BLaER1 treated with 17β-estradiol and CSF1 and Interleukin-3, amounts not matched to agents 10 nM and 100 nM (cell line): Measurements from ENCODE around the gene FCHSD2.
A peak's percentile ranks its signal among the peaks of the same experiment; 100 is the strongest.

Experiments
- H3K27ac ChIP-seq, 11 experiments: shearing (Covaris generic); formaldehyde crosslinking; 2 replicates each; pipeline ENCODE4 v1.8.1; 2022
- H3K27me3 ChIP-seq, 11 experiments: shearing (Covaris generic); formaldehyde crosslinking; 2 replicates each; pipeline ENCODE4 v1.8.1; 2022
- H3K36me3 ChIP-seq, 11 experiments: shearing (Covaris generic); formaldehyde crosslinking; 2 replicates each; pipeline ENCODE4 v1.8.1; 2022
- H3K4me1 ChIP-seq, 10 experiments: shearing (Covaris generic); formaldehyde crosslinking; 2 replicates each; pipeline ENCODE4 v1.8.1; 2022
- H3K4me2 ChIP-seq, 11 experiments: shearing (Covaris generic); formaldehyde crosslinking; 2 replicates each; pipeline ENCODE4 v1.8.1; 2022
- H3K4me3 ChIP-seq, 10 experiments: shearing (Covaris generic); formaldehyde crosslinking; 2 replicates each; pipeline ENCODE4 v1.8.1; 2022
- H3K9ac ChIP-seq, 11 experiments: shearing (Covaris generic); formaldehyde crosslinking; 2 replicates each; pipeline ENCODE4 v1.8.1; 2022
- H3K9me3 ChIP-seq, 11 experiments: shearing (Covaris generic); formaldehyde crosslinking; replicated peaks in 1 of 11; 2 replicates each; pipeline ENCODE4 v1.8.1; 2022
- H4K20me1 ChIP-seq, 11 experiments: shearing (Covaris generic); formaldehyde crosslinking; 2 replicates each; pipeline ENCODE4 v1.8.1; 2022
- Cebpa-rat ChIP-seq, 11 experiments: shearing (Covaris generic); IDR thresholded peaks; 2 replicates each; pipeline ENCODE4 v1.8.1; 2022

FCHSD2 gene

DNA sequence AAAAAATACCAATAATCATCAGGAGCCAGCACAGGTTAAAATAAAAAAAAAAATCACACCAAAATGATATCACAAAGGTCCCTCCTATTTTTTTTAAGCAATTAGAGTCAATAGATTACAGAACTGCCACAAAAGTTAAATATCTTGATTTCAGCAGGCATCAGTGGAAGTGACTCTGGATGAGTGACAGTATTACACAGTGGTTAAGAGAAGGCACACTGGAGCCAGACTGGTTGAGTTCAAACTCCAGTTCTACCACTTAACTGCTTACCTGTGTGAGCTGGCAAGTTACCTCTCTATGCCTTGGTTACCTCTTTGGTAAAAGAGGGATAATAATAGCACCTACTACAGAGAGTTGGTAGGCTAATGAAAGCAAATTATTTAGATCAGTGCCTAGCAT is 179.4 kb downstream of the FCHSD2 start:
- Histone ChIP-seq H3K27ac (no peak overlapping the region), H3K27me3 (no peaks in the 10 kb centered on the region), H4K20me1 (no peaks in the 10 kb centered on the region), H3K9me3 (peaks cover 4 to 23% (median 16%) of the 10 kb centered on the region in 11 experiments; a peak in 19 of 22 replicates), H3K36me3 (peaks cover 38 to 99% (median 55%) of the 10 kb centered on the region in 11 experiments), H3K4me2 (peak overlapping the region in 1 of 11 experiments; percentile 1; a peak in 1 of 22 replicates), H3K4me1 (peaks cover 0 to 34% (median 5%) of the 10 kb centered on the region in 10 experiments; a peak in 10 of 20 replicates), H3K9ac (no peak overlapping the region), H3K4me3 (no peak overlapping the region)
- no peak for TF ChIP-seq Cebpa-rat (IDR thresholded peaks at IDR 0.05)

- Histone ChIP-seq H3K4me2 (no peak overlapping the region), H3K36me3 (peaks cover 37 to 97% (median 54%) of the 10 kb centered on the region in 11 experiments)
These were observed 180.0 kb downstream of the FCHSD2 start for GRCh38 chr11:72962084-72962483.

GRCh38 chr11:72959998-72960731 is 182.0 kb downstream of the FCHSD2 start:
- peaks cover 28 to 91% (median 41%) of the 10 kb centered on the region in 11 experiments for H3K36me3 ChIP-seq
- H3K9me3 ChIP-seq = peaks cover 0 to 8% (median 3%) of the 10 kb centered on the region in 11 experiments; a peak in 5 of 22 replicates
- H3K27ac ChIP-seq = no peak overlapping the region; a peak in 1 of 22 replicates
- no peak overlapping the region for H3K4me2 ChIP-seq
- peaks cover 0 to 35% (median 0%) of the 10 kb centered on the region in 10 experiments; a peak in 5 of 20 replicates for H3K4me1 ChIP-seq
- no peaks in the 10 kb centered on the region for H3K27me3 ChIP-seq
- no peaks in the 10 kb centered on the region for H4K20me1 ChIP-seq
- no peak for TF ChIP-seq Cebpa-rat (IDR thresholded peaks at IDR 0.05)
- H3K9ac ChIP-seq = no peak overlapping the region
- H3K4me3 ChIP-seq = no peak overlapping the region

More at GRCh38 chr11:72962084-72962483, 180.0 kb downstream of the FCHSD2 start:
- peaks cover 0 to 34% (median 5%) of the 10 kb centered on the region in 10 experiments; a peak in 10 of 20 replicates for H3K4me1 ChIP-seq
- no peak overlapping the region for H3K4me3 ChIP-seq
- H4K20me1 ChIP-seq = no peaks in the 10 kb centered on the region
- H3K27me3 ChIP-seq = no peaks in the 10 kb centered on the region
- TF ChIP-seq Cebpa-rat (IDR thresholded peaks at IDR 0.05) = peak in 2 of 11 experiments; percentile 56 to 58; a peak in 2 of 22 replicates
- H3K27ac ChIP-seq = 0 out of 22 replicates have a peak overlapping the region, but pooled peaks of 1 of the 11 experiments have one; percentile 21
- peaks cover 6 to 16% (median 11%) of the 10 kb centered on the region in 11 experiments; a peak in 18 of 22 replicates for H3K9me3 ChIP-seq
- H3K9ac ChIP-seq = no peak overlapping the region

GRCh38 chr11:72958791-72959190 is 183.3 kb downstream of the FCHSD2 start:
- Histone ChIP-seq H3K9me3 (peaks cover 0 to 8% (median 3%) of the 10 kb centered on the region in 11 experiments; a peak in 5 of 22 replicates), H3K36me3 (peaks cover 21 to 91% (median 33%) of the 10 kb centered on the region in 11 experiments), H3K27ac (no peak overlapping the region), H4K20me1 (0 out of 22 replicates have a peak, but pooled peaks cover 0 to 5% (median 0%) of the 10 kb centered on the region in 11 experiments), H3K27me3 (no peaks in the 10 kb centered on the region), H3K4me1 (peaks cover 0 to 37% (median 0%) of the 10 kb centered on the region in 10 experiments; a peak in 5 of 20 replicates), H3K9ac (no peak overlapping the region), H3K4me3 (no peak overlapping the region), H3K4me2 (no peak overlapping the region)
- no peak for TF ChIP-seq Cebpa-rat (IDR thresholded peaks at IDR 0.05)

DNA sequence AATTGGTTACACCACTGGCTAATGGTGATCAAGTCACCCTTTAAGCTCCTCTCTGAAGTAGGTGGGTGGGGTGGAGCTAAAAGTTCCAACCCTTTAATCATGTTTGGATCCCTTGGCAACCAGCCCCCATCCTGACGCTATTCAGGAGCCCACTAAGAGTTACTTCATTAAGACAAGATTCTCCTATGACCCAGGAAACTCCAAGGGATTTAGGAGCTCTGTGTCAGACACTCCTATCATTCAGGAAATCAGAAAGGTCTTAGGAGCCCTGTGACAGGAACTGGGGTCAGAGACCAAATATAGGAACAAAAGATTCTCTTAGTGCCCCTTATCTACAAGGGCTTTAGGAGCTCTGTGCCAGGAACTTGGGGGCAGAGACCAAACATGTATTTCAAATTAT is 186.7 kb downstream of the FCHSD2 start:
- Histone ChIP-seq H3K36me3 (peaks cover 16 to 82% (median 26%) of the 10 kb centered on the region in 11 experiments; a peak in 21 of 22 replicates), H3K4me1 (peaks cover 0 to 52% (median 8%) of the 10 kb centered on the region in 10 experiments; a peak in 13 of 20 replicates), H3K4me3 (no peak overlapping the region), H4K20me1 (peaks cover 0 to 15% (median 0%) of the 10 kb centered on the region in 11 experiments; a peak in 2 of 22 replicates), H3K27ac (peak overlapping the region in 1 of 11 experiments; percentile 34; a peak in 1 of 22 replicates), H3K9ac (no peak overlapping the region), H3K9me3 (peaks cover 0 to 8% (median 3%) of the 10 kb centered on the region in 11 experiments; a peak in 5 of 22 replicates), H3K4me2 (peak overlapping the region in 2 of 11 experiments; percentile 17 to 44; a peak in 3 of 22 replicates), H3K27me3 (no peaks in the 10 kb centered on the region)
- TF ChIP-seq Cebpa-rat (IDR thresholded peaks at IDR 0.05) = no peak

- H3K9me3 ChIP-seq = peaks cover 0 to 8% (median 3%) of the 10 kb centered on the region in 11 experiments; a peak in 5 of 22 replicates
- peak overlapping the region in 1 of 11 experiments; percentile 44; a peak in 2 of 22 replicates for H3K4me2 ChIP-seq
- peaks cover 11 to 82% (median 20%) of the 10 kb centered on the region in 11 experiments; a peak in 21 of 22 replicates for H3K36me3 ChIP-seq
- no peak overlapping the region for H3K9ac ChIP-seq
- H3K4me1 ChIP-seq = peaks cover 0 to 53% (median 8%) of the 10 kb centered on the region in 10 experiments; a peak in 13 of 20 replicates
- peaks cover 0 to 15% (median 0%) of the 10 kb centered on the region in 11 experiments; a peak in 2 of 22 replicates for H4K20me1 ChIP-seq
- H3K27me3 ChIP-seq = no peaks in the 10 kb centered on the region
- H3K27ac ChIP-seq = 0 out of 22 replicates have a peak overlapping the region, but pooled peaks of 1 of the 11 experiments have one; percentile 34
- no peak overlapping the region for H3K4me3 ChIP-seq
- no peak for TF ChIP-seq Cebpa-rat (IDR thresholded peaks at IDR 0.05)
These were observed 187.3 kb downstream of the FCHSD2 start for GRCh38 chr11:72954860-72955259.

DNA sequence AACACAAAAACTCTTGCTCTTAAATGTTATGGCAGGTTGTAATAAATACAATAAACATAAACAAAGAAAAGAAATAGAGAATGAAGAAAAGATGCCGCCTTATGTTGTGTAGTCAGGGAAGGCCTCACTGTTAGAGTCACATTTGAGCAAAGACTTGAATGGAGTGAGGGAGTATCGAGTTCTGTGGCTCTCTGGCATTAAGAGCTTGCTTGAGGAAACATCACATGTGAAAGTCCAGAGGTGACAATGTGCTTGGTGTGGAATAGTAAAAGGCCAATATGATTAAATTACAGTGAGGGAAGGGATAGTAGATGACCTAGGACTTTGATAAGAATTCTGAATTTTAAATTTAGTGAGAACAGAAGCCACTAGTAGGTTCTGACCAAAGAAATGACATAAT is 188.5 kb downstream of the FCHSD2 start:
- Histone ChIP-seq H3K27me3 (no peaks in the 10 kb centered on the region), H4K20me1 (peaks cover 0 to 15% (median 0%) of the 10 kb centered on the region in 11 experiments; a peak in 2 of 22 replicates), H3K36me3 (peaks cover 11 to 82% (median 16%) of the 10 kb centered on the region in 11 experiments; a peak in 21 of 22 replicates), H3K27ac (no peak overlapping the region), H3K4me1 (peaks cover 0 to 56% (median 8%) of the 10 kb centered on the region in 10 experiments; a peak in 13 of 20 replicates), H3K9me3 (peaks cover 0 to 8% (median 3%) of the 10 kb centered on the region in 11 experiments; a peak in 5 of 22 replicates), H3K4me2 (no peak overlapping the region), H3K9ac (no peak overlapping the region), H3K4me3 (no peak overlapping the region)
- no peak for TF ChIP-seq Cebpa-rat (IDR thresholded peaks at IDR 0.05)

GRCh38 chr11:72951888-72952287 is 190.2 kb downstream of the FCHSD2 start:
- Histone ChIP-seq H4K20me1 (peaks cover 0 to 15% (median 0%) of the 10 kb centered on the region in 11 experiments; a peak in 2 of 22 replicates), H3K27ac (peak overlapping the region in 3 of 11 experiments; percentile 5 to 37 (median 6); a peak in 3 of 22 replicates), H3K4me3 (no peak overlapping the region), H3K36me3 (peaks cover 0 to 81% (median 11%) of the 10 kb centered on the region in 11 experiments; a peak in 13 of 22 replicates), H3K9ac (no peak overlapping the region), H3K4me1 (peaks cover 0 to 56% (median 8%) of the 10 kb centered on the region in 10 experiments; a peak in 13 of 20 replicates), H3K4me2 (peak overlapping the region in 6 of 11 experiments; percentile 9 to 41 (median 23); a peak in 7 of 22 replicates), H3K9me3 (peaks cover 0 to 6% (median 3%) of the 10 kb centered on the region in 11 experiments; a peak in 11 of 22 replicates), H3K27me3 (no peaks in the 10 kb centered on the region)
- TF ChIP-seq Cebpa-rat (IDR thresholded peaks at IDR 0.05) = no peak
